HK-2 (cell line): Measurements from ENCODE around the gene TFAP2E.

ENCODE experiments used
- DNase-seq: peaks from one replicate; pipeline ENCODE4 v3.0.0-alpha.2; 2018; ENCODE audit not compliant: unreplicated experiment

Gene TFAP2E

DNA sequence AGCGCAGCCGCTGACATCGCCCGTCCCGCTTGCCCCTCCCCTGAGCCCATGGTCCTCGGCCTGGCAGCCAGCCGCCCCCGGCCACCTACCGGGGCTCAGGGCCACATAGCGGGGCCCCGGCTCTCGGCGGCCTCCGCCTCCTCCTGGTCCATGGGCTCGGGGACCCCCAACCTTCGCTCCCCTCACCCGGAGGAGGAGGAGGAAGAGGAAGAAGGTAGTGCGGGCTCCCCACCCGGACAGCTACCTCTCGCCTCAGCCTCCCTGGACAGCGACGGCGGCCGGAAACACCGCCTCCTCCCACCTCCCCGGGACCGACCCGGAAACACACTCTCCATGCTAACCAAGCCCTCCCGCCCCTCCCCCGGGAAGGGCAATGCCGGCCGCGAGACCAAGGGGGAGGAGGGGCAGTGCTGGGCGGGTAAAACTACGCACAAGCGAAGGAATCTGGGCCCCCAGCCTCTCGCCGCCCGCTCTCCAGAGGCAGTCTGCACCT lies 15.9 kb upstream of the TFAP2E start, which contains the start of gene KIAA0319L:
TSS of gene KIAA0319L (minus strand) at position 286 of the 493 bp plus-strand sequence. CDS start 2,912 bp downstream, outside the sequence.
- DNase-seq: peak; percentile 92

DNA sequence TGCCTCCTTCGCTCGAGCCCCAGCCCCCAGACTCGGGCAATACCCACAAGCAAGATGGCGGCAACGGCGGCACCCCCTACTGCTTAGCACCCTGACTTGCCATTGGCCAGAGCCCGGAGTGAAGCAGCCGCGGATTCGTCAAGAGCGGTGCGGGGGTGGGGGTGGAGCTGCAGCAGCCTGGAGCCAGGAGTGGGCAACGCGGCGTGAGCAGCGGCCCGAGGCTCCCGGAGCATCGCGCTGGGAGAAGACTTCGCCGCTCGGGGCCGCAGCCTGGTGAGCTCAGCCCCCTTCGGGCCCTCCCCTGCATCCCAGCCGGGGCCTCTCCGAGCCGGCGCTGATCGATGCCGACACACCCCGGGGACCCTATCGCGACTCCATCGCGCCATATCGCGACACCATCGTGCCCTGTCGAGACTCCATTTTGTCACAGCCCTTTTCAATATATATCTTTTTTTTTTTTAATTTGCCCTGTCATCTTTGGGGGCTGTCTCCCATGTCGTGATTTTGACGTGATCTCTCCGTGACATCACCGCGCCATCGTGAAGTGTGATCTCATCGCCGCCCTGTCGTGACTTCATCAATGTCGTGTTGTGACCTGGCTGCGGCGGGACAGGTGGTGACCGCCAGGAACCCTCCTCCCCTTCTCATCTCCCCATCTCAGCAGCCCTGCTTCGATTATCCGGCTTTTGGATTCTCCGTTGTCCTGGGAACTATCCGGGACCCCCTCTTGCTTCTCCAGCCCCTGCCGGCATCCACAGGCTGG lies 15.3 kb upstream of the TFAP2E start, which contains the start of gene NCDN:
TSS of gene NCDN (plus strand) at position 189 of the 763 bp plus-strand sequence. CDS start at position 581, 392 bp downstream.
- peak; percentile 99 for DNase-seq

DNA sequence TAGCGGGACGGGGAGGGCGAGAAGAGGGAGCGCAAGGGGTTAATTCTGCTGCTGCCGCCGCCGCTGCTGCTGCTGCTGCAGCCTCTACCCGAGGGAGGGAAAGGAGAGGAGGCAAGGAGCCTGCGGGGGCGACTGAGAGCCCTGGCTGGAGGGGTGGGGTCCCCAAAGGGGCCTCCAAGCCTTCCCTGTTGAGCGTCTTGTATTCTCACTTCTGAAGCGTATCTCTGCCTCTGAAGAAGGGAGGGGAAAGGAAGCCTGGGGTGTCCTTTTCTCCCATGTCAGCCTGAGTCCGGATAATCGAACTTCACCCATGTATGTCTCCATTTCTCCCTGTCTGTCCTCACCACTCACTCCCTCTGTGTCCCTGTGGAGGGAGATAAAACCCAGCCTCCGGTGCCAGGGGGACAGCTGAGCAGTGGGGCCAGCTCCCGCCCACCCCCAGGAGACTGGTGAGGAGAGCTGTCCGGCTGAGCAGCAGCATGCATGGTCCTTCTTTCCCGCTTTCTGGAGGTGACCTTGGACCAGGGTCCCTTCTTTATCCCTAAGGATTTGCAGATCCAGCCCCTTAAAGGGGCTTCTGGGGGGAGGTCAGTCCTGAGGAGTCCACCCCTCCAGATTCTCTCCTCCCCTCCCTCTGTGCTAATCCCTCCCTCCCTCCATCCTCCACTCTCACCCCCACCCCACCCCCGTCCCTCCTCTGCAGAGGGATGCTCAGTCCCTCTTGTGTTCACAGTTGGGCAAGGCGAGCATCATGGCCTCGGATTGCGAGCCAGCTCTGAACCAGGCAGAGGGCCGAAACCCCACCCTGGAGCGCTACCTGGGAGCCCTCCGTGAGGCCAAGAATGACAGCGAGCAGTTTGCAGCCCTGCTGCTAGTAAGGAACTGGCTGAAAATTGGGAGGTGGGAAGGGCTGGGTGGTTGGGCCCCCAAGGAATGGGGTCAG lies 14.5 kb upstream of the TFAP2E start:
- no peak for DNase-seq

DNA sequence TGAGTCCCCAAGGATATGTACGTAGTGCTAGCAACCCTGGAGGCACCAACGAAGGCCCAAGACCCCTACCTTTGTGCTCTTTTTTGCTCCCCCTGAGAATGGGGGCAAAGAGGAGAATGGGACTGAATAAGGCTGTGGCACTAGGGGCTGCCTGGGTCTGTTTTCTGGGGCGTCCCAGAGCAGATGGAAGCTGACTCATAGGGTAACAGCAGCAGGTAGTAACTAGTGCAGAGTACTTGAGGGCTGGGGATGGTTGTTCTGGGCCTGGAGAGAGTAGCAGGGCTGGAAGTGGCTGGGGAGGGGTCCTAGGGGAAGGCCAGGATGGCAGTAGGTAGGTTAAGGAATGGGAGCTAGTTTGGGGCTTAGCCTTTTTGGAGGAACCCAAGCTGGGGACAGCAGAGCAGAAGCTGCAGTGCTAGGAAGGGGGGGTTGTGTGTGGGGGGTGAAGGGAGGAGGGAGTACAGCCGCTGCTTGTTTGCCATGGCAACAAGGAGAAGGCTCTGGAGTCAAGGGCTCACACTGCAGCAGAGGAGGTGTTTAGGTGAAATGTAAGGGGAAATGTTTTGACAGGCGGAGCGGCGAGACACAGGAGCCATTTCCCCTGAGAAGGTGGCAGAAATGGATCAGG lies 13.7 kb upstream of the TFAP2E start:
- no peak for DNase-seq

DNA sequence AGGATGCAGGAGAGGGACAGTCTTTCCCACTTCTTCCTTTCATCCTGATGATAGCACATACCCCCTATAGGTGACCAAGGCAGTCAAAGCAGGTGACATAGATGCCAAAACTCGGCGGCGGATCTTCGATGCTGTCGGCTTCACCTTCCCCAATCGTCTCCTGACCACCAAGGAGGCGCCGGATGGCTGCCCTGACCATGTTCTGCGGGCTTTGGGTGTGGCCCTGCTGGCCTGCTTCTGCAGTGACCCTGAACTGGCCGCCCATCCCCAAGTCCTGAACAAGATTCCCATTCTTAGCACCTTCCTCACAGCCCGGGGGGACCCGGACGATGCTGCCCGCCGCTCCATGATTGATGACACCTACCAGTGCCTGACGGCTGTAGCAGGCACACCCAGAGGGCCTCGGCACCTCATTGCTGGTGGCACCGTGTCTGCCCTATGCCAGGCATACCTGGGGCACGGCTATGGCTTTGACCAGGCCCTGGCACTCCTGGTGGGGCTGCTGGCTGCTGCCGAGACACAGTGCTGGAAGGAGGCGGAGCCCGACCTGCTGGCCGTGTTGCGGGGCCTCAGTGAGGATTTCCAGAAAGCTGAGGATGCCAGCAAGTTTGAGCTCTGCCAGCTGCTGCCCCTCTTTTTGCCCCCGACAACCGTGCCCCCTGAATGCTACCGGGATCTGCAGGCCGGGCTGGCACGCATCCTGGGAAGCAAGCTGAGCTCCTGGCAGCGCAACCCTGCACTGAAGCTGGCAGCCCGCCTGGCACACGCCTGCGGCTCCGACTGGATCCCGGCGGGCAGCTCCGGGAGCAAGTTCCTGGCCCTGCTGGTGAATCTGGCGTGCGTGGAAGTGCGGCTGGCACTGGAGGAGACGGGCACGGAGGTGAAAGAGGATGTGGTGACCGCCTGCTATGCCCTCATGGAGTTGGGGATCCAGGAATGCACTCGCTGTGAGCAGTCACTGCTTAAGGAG lies 12.6 kb upstream of the TFAP2E start:
- DNase-seq: no peak

DNA sequence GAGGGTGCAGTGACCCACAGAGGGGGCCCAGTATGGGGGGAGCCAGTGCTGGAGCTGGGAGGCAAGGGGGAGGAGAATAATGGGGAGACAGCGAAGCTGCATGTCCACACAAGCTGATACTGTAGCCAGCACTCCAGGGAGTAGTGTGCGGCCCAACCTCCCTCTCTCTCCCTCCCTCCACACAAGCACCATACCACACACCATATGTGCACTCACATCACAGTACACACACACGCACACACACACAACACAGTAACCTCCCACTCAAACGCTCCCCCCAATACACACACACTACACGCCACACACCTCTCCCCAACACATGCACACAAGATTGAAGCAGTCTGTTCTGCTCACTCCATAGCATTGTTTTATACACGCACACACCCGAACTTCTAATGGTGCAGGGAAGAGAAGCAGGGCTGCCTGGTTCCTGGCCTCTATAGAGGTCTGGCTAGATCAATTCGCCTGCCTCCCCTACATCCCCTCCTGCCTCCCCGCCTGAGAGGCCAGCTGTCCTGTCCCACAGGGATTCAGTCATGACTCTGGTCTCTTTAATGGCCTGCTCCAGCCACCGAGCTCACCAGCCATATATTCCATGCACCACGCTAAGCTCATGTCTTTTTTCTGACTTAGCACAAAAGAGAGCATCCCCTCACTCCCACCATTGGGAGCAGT lies 11.7 kb upstream of the TFAP2E start:
- no peak for DNase-seq

DNA sequence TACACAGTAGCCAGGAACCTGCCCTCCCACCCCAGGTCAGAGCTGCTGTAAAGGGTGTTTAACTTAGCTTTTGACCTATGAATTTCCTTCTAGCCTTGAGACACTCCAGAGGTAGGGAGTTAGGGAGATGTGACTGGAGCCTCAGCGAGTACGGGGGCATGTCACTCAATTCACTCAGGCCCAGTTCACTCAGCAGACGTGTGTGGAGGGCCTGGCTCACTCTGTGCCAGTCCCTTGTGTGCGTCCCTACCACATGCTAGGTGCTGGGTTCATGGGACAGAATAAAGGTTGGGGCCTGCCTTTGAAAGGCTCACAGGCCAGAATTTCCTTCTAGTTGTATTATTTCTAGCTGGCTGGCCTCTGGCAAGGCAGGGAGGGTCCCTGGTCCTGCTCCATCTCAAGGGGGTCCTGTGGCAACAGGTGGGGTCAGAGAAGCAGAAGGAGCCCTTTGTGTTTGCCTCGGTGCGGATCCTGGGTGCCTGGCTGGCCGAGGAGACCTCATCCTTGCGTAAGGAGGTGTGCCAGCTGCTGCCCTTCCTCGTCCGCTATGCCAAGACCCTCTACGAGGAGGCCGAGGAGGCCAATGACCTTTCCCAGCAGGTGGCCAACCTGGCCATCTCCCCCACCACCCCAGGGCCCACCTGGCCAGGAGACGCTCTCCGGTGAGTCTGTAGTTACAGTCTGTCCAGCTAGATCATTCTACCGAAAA lies 11.0 kb upstream of the TFAP2E start:
- DNase-seq: no peak

DNA sequence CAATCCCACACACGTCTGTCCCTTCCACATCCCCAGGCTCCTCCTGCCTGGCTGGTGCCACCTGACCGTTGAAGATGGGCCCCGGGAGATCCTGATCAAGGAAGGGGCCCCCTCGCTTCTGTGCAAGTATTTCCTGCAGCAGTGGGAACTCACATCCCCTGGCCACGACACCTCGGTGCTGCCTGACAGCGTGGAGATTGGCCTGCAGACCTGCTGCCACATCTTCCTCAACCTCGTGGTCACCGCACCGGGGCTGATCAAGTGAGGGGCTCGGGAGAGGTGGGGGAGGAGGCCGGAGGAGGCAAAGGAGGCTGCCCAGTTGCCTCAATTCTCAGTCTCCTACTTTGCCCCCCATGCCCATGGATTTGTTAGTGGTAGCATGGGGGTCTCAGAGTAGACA lies 9.9 kb upstream of the TFAP2E start:
- DNase-seq: no peak

DNA sequence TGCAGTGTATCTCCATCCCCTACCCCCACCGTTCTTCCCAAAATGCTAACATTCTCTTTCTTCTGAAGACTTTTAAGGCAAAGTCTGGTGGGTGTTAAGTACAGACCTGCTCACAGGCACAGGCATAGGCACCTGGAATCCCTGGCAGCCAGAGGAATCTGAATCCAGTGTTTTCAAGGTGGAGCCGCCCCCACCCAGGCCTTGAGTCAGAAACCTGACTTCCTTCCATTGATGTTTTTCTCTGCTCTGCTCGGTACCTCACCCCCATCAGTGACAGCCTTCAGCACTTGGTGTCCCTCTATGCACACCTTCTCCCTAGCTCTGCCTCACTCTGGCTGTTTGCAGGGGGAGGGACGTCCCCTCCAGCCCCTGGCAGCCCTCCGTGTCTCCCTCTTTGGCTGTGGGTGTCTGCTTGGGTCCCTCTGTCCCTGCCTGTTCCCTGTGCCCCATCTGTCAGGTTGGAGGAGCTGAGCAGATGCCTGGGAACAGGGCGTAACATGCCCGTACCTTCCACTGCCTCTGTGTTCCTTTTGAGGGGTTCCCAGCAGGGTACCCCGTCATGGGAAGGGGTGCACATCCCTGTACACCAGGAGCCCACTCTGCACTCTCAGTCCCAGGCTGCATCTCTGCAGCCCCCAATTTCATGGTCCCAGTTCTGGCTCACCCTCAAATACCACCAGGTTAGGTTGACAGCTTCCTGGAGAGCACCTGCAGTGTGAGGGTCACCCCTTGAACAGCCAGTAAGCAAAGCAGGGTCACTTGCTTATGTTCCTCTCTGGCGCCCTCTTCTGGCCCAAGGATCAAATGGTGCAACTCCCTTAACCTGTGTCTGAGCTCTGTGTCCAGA lies 8.9 kb upstream of the TFAP2E start:
- DNase-seq: peak; percentile 79

DNA sequence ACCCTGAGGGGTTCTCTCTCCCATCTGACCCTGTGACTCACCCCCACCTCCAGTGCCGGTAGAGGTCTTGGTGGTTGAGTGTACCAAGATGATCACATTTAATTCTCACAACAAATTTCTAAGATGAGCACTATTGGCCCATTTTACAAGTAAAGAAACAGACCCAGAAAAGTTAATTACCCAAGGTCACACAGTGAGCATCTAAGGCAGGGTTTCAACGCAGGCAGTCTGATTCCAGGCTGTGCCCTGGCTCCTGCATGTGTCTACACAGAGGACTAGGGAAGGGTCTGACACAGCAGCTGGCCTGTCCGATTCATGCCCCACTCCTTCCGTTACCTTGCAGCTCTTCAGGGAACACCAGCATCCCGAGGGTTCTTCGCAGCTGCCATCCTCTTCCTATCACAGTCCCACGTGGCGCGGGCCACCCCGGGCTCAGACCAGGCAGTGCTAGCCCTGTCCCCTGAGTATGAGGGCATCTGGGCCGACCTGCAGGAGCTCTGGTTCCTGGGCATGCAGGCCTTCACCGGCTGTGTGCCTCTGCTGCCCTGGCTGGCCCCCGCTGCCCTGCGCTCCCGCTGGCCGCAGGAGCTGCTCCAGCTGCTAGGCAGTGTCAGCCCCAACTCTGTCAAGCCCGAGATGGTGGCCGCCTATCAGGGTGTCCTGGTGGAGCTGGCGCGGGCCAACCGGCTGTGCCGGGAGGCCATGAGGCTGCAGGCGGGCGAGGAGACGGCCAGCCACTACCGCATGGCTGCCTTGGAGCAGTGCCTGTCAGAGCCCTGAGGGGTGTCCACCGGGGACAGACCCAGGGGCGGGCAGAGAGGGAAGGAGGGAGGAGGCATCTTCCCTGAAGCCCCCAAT lies 8.0 kb upstream of the TFAP2E start:
- no peak for DNase-seq

DNA sequence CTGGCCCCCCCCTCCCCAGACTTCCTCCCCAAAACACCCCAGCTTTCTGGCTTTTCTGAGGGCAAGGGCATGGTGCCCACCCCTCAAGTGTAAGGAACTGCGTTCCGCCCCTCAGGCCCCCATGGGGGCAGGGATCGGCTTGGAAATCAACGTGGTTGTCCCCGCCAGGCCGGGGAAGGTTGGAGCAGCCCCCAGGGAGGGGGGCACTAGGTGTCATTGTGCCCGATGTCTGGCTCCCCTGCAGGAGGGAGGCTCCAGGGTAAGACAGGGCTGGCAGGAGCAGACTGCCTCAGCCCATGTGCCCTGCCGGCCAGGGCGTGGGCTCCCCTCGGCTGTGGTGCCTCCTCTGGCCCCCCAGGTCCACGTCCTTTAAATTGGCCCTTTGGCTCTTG lies 7.4 kb upstream of the TFAP2E start:
- DNase-seq: no peak

DNA sequence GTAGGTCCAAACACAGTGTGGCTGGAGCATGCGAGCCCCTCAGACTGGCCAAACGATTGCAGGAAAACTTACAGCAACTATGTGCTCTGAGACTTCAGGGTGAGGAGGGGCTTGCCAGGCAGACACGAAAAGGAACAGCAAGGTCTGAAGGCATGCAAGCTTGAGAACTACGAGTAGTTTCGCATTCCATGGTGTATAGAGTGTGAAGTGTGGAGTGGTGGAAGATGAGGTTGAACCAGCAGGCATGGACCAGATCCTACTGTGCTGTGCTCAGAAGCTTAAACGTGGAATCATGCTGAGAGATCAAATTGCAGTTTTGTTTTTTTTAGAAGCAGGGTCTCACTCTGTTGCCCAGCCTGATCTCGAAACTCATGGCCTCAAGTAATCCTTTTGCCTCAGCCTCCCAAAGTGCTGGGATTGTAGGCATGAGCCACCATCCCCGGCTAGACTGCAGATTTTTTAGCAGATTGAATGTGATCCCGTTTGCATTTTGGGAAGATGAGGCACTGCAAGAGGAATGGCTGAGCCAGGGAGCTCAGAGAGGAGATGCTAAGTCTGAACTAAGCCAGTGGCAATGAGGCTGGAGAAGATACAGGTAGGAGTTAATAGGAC lies 5.1 kb upstream of the TFAP2E start:
- DNase-seq: no peak

DNA sequence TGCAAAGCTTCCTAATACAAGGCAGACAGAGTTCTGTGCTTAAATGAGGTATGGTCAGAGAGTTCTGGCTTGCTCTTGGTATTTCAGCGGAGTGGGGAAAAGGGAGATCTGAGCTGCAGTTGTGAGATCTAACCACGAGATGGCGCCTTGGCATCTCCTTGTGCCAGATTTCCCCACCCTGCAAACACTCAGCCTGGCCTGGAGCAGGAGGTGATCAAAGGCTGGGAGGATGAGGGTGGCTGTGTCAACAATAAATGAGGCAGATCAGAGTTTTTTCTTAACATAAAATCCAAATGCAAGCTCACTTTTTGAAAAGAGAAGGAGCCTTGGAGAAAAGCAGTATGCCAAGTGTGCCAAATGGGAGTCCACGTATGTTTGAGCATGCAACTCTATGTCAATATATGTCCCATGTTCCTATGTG lies 4.1 kb upstream of the TFAP2E start:
- DNase-seq: peak; percentile 68

DNA sequence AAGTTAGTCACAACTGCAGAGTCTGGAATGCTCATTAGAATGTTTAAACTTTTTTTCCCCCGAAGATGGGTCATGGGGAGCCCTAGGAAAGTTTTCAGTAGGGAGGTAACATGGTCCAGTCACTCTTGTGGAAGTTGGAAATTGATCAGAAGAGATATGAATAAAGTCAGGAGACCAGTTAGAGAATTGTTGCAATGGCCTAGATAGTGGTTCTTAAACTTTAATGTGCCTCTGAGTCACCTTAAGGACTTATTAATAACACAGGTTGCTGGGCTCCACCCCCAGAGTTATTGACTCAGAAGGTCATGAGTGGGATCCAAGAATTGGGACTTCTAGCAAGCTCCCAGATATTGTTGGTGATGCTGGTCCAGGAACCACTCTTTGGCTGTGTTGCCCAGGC lies 3.2 kb upstream of the TFAP2E start:
- DNase-seq: no peak

DNA sequence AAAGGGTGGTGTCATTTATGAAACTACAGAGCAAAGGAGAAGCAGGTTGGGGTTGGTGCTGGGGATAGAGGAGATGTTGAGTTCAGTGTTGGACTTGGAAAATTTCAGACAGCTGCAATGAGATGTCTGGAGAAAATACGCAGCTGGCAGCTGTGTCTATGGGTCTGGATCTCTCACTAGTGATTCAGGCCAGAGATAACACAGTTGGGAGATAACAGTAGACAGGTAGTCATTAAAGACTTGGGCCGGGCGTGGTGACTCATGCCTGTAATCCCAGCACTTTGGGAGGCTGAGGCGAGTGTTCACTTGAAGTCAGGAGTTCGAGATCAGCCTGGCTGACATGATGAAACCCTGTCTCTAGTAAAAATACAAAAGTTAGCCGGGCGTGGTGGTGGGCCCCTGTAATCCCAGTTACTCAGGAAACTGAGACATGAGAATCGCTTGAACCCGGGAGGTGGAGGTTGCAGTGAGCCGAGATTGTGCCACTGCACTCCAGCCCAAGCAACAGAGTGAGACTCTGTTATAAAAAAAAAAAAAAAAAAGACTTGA lies 2.5 kb upstream of the TFAP2E start:
- no peak for DNase-seq

DNA sequence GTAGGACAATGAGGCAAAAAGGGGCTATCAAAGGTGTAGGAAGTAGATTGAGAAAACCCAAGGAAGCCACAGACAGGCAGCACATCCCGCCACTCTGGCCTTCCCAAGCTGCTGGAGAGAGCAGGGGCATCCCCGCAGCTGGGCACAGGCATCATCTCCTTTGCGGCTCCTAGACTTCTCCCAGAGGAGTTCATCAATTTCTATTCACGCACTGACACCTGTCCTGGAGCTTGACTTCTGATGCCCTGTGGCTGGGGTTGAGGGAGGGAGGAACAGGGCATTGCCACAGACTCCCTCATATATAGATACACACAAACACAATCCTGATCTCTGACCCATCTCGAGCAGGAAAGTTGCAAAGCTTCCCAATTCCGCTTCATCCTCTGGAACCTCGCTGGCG lies 1.9 kb upstream of the TFAP2E start:
- no peak for DNase-seq

DNA sequence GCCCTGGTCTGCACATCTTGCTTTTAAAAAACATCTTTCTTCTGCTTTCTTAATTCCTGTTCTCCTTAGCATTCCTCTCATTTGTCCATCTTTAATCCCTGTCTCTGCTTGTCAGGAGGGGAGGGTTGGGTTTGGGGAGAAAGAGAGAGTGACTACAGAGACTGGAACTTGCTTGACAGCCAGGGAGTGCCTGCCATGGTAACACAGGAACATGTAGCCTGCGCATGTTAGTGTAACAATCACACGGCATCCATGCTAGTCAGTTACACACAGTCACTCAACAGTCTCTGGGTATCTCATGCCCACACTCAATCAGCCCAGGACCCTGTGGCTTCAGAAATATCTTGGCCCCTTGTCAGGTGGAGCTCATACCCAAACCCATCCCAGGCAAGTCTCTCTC lies 818 bp upstream of the TFAP2E start:
- DNase-seq: no peak
